Activated B cell treated with CpG ODN at 0.5 μM for 24 hours (primary cell): ENCODE data around the gene MAML3. TPM values are rescaled to one million over a fixed set of nuclear protein-coding genes. Genes with fewer than 3 reads are reported as not detected.

Source experiments
- ATAC-seq: fragments of 200-7000 bp; cut with Tn5 transposase; one replicate; pipeline ENCODE4 v1.10.0; 2021; ENCODE audit warnings: low read depth, mild to moderate bottlenecking, moderate library complexity
- CTCF ChIA-PET: fragments of 350-600 bp; sonication (Branson Sonifier 250); formaldehyde crosslinking; loops from one replicate; lab custom pipeline; 2021; ENCODE audit warnings: antibody characterized with exemption; lab: Charles Lee
- POLR2A ChIA-PET: fragments of 350-600 bp; sonication (Branson Sonifier 250); formaldehyde crosslinking; loops from one replicate; lab custom pipeline; 2021; ENCODE audit warnings: antibody characterized with exemption; lab: Charles Lee
- DNase-seq: peaks from one replicate; pipeline ENCODE4 v3.0.0; 2022
- H3K27ac Mint-ChIP-seq: one replicate; pipeline ENCODE4 v1.8.0; 2020; ENCODE audit warnings: mixed read lengths
- H3K27me3 Mint-ChIP-seq: one replicate; pipeline ENCODE4 v1.8.0; 2021; ENCODE audit warnings: mixed read lengths
- H3K36me3 Mint-ChIP-seq: one replicate; pipeline ENCODE4 v1.8.0; 2021; ENCODE audit warnings: low read depth, mixed read lengths
- H3K4me1 Mint-ChIP-seq: one replicate; pipeline ENCODE4 v1.8.0; 2021; ENCODE audit warnings: mixed read lengths
- H3K4me3 Mint-ChIP-seq: one replicate; pipeline ENCODE4 v1.8.0; 2020; ENCODE audit warnings: mild to moderate bottlenecking, mixed read lengths
- H3K9me3 Mint-ChIP-seq: one replicate; pipeline ENCODE4 v1.8.0; 2020; ENCODE audit warnings: mixed read lengths
- intact Hi-C: fragments of 100-400 bp; cut with micrococcal nuclease; formaldehyde crosslinking; loops from one replicate; pipeline ENCODE4 v1.15.1; 2024
- total RNA-seq: library from RNA; stranded (reverse); gene quantifications from 2 replicates; pipeline ENCODE4 v1.2.3, GENCODE V29; 2022
- TF ChIP-seq, protein P1 (sequence below): fragments of 200-600 bp; IDR thresholded peaks from one replicate; pipeline ENCODE4 v1.8.0; 2022; ENCODE audit warnings: antibody characterized with exemption, mild to moderate bottlenecking

Gene MAML3
- total RNA-seq, 1 donor from 2014 or later: 2.6 TPM

DNA sequence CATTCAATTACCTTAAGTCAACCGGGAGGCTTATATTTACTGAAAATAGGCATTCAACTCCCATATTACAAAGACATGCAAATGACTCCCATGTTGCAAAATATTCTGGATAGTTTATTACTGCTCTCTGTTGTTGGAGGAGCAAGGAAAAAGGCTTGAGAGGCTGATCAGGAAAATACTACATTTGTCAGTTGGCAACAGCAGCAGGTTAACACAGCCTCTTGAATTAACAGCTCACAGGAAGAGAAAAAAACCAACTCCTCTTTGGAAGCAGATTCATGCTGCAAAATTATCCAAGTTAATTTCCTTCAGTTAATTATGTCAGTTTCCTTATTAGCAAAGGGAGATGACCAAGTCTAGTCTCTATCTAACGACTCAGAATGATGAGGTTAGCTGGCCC is 238.9 kb downstream of the MAML3 start:
- no peaks in the 10 kb centered on the region for H3K9me3 Mint-ChIP-seq
- no peak overlapping the region for H3K27ac Mint-ChIP-seq
- no peak for DNase-seq
- no peak for ATAC-seq
- ChIA-PET POLR2A (no interaction called here), CTCF (no interaction called here)
- no peak overlapping the region for H3K4me3 Mint-ChIP-seq
- intact Hi-C loops: no loop called here
- TF ChIP-seq, protein P1, sequence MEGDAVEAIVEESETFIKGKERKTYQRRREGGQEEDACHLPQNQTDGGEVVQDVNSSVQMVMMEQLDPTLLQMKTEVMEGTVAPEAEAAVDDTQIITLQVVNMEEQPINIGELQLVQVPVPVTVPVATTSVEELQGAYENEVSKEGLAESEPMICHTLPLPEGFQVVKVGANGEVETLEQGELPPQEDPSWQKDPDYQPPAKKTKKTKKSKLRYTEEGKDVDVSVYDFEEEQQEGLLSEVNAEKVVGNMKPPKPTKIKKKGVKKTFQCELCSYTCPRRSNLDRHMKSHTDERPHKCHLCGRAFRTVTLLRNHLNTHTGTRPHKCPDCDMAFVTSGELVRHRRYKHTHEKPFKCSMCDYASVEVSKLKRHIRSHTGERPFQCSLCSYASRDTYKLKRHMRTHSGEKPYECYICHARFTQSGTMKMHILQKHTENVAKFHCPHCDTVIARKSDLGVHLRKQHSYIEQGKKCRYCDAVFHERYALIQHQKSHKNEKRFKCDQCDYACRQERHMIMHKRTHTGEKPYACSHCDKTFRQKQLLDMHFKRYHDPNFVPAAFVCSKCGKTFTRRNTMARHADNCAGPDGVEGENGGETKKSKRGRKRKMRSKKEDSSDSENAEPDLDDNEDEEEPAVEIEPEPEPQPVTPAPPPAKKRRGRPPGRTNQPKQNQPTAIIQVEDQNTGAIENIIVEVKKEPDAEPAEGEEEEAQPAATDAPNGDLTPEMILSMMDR: no peak
- no peaks in the 10 kb centered on the region for H3K36me3 Mint-ChIP-seq
- H3K4me1 Mint-ChIP-seq: no peaks in the 10 kb centered on the region
- no peaks in the 10 kb centered on the region for H3K27me3 Mint-ChIP-seq

DNA sequence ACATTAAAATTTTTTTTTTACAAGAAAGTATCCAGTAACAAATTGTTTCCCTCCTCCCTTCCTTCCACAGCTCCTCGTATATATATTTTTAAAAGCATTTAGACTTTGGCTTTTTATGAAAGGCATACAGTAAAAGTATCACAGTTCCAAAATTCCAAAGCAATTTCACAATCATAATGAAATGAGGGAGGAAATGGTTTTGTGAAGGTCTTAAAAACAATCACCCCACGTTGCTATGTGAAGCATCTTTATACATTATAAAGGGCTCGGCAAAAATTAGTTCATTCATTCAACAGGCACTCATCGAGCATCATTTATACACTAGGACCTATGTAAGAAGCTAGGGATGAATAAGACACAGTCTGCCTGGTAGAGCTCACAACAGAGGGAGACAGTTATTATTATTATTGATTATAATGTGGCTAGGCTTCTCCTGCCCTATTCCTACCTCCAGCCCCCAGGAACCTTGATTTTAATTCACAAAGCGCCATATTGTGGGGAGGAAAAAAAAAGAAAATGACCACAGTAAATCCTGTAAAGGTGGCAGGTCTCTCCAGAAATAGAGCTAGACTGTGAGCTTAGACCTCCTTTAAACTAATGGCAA is 239.9 kb downstream of the MAML3 start:
- POLR2A ChIA-PET: no interaction called here
- ATAC-seq (no peak), DNase-seq (no peak)
- Mint-ChIP-seq H3K4me3 (no peak overlapping the region), H3K36me3 (no peaks in the 10 kb centered on the region), H3K4me1 (no peaks in the 10 kb centered on the region), H3K9me3 (no peaks in the 10 kb centered on the region), H3K27ac (no peak overlapping the region), H3K27me3 (no peaks in the 10 kb centered on the region)
- intact Hi-C loops: no loop called here
- CTCF ChIA-PET: no interaction called here
- TF ChIP-seq, protein P1: no peak

DNA sequence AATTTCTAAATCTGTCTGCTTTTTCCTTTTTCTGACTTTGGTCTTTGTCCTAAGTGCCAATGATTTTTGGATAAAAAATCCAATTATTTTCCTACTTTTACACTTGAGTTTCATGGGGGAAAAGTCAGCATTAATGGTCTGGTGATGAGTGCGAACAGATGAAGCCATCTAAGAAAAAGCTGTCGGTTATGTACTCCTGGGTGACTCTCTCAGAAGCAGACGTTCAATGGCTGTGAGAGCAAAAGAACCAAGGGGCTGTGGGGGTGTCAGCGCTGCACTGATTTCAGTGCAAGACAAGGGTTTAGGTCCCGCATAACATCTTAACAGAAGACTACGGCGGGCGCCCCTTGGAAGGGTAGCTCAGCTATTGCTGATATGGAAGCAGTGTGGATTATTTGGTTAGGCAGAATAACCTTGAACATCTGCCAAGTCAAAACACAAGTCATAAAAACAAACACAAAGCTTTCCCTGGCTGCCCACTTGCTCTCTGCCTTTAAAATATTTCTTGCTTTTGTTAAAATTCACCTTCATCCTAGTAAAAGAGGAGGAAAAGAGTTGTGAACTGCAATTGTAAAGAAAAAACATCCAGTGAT is 240.5 kb downstream of the MAML3 start:
- Mint-ChIP-seq H3K27me3 (no peaks in the 10 kb centered on the region), H3K36me3 (no peaks in the 10 kb centered on the region), H3K27ac (no peak overlapping the region), H3K9me3 (no peaks in the 10 kb centered on the region), H3K4me1 (no peaks in the 10 kb centered on the region), H3K4me3 (no peak overlapping the region)
- intact Hi-C loops: no loop called here
- TF ChIP-seq, protein P1: no peak
- CTCF ChIA-PET: no interaction called here
- POLR2A ChIA-PET: no interaction called here
- ATAC-seq: no peak
- DNase-seq: no peak

DNA sequence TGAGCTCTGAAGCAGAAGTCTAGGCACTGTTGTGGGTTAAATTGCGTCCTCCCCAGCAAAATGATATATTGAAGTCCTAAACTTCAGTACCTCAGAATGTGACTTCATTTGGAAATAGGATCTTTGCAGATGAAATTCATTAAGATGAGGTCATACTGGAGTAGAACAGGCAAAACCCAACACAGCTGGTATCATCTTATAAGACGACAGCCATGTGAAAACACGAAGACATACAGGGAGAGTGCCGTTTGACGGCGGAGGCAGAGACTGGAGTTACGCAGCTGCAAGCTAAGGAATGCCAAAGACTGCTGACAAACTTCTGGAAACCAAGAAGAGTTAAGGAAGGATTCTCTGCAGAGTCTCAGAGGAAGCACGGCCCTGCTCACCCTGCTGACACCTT is 241.5 kb downstream of the MAML3 start:
- intact Hi-C loops: no loop called here
- ChIA-PET CTCF (no interaction called here), POLR2A (no interaction called here)
- Mint-ChIP-seq H3K4me1 (no peaks in the 10 kb centered on the region), H3K4me3 (no peak overlapping the region), H3K27ac (no peak overlapping the region), H3K27me3 (no peaks in the 10 kb centered on the region), H3K36me3 (no peaks in the 10 kb centered on the region), H3K9me3 (no peaks in the 10 kb centered on the region)
- ATAC-seq: no peak
- no peak for DNase-seq
- TF ChIP-seq, protein P1: no peak

DNA sequence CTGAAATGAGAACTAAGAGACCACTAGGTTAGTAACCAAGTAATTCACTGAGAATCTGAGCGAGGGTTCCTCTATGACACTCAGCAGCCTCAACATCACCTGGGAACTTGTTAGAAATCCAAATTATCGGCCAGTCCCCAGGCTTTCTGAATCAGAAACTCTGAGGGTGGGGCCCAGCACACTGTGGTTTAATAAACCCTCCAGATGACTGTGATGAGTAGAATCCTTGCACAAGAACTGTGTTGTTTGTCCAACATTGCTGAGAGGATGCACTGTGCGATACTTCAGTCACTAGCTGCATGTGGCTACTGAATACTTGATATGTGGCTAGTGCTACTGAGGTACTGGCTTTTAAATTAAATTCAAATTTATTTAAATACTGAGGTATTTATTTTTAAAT is 243.9 kb downstream of the MAML3 start:
- H3K9me3 Mint-ChIP-seq: peaks cover 5% of the 10 kb centered on the region
- ATAC-seq (no peak), DNase-seq (no peak)
- peaks cover 3% of the 10 kb centered on the region for H3K4me1 Mint-ChIP-seq
- TF ChIP-seq, protein P1: no peak
- H3K4me3 Mint-ChIP-seq: no peak overlapping the region
- intact Hi-C loops: no loop called here
- CTCF ChIA-PET: no interaction called here
- no peak overlapping the region for H3K27ac Mint-ChIP-seq
- POLR2A ChIA-PET: no interaction called here
- no peaks in the 10 kb centered on the region for H3K36me3 Mint-ChIP-seq
- no peaks in the 10 kb centered on the region for H3K27me3 Mint-ChIP-seq
